K562 (cell line): ENCODE results near the gene CRADD. TPM values are rescaled to one million over a fixed set of nuclear protein-coding genes. Genes with fewer than 3 reads are reported as not detected.

ENCODE experiments used
- ATAC-seq: fragments of 200-7000 bp; cut with Tn5 transposase; 3 replicates; pipeline ENCODE4 v1.9.1; 2020; ENCODE audit warnings: moderate library complexity
- BruUV-seq: library from RNA; stranded (reverse); fragments of 400-500 nt; replicated peaks from 2 replicates; lab custom pipeline; 2021; lab: Mats Ljungman, UMichigan
- CTCF ChIA-PET: fragments of 300-600 bp; formaldehyde crosslinking; extraction: SDS; loops from one replicate; lab custom pipeline; 2021; ENCODE audit warnings: low intra/inter-chr PET ratio; lab: Yijun Ruan, JAX
- POLR2A ChIA-PET: fragments of 300-600, 350-650 bp; sonication (Branson Sonifier 250); formaldehyde crosslinking; extraction: SDS; loops from one replicate; lab custom pipeline; 2021; ENCODE audit warnings: antibody characterized with exemption, inconsistent platforms; lab: Yijun Ruan, JAX
- DNase-seq, 4 experiments: peaks; one replicate each; pipeline versions ENCODE4 v3.0.0 to v3.0.0-alpha.2; 2011 to 2018; ENCODE audit warnings: low spot score in 3 of 4, mixed read lengths in 3 of 4; ENCODE audit errors: extremely low read depth in 1 of 4
- FAIRE-seq: peaks from 2 replicates; lab custom pipeline; 2011; peaks lifted over from hg19 to GRCh38; lab: Jason Lieb, UNC
- H2AFZ ChIP-seq: 2 replicates; pipeline ENCODE4 v1.6.0; 2011; ENCODE audit warnings: low read depth, low read length, control low read depth, inconsistent platforms
- H3K27ac ChIP-seq: fragments of 200-600 bp; 3 replicates; pipeline ENCODE4 v1.8.0; 2011; ENCODE audit warnings: low read depth, mild to moderate bottlenecking, control low read depth, inconsistent platforms, low read length, moderate library complexity, mixed read lengths; ENCODE audit errors: extremely low read depth
- H3K27me3 ChIP-seq, 2 experiments: fragments of 300-600 bp in 1 of 2; 2 replicates in 1 of 2; 3 replicates in 1 of 2; pipeline versions ENCODE4 v1.6.0 to v1.8.0; 2011; ENCODE audit warnings: inconsistent platforms in 2 of 2, low read length in 2 of 2, mild to moderate bottlenecking in 1 of 2, mixed read lengths in 1 of 2, moderate library complexity in 1 of 2; ENCODE audit not compliant: control insufficient read depth in 2 of 2, insufficient read depth in 2 of 2
- H3K36me3 ChIP-seq: fragments of 300-600 bp; 3 replicates; pipeline ENCODE4 v1.8.0; 2011; ENCODE audit warnings: mild to moderate bottlenecking, low read length, inconsistent platforms; ENCODE audit not compliant: control insufficient read depth, insufficient read depth
- H3K4me1 ChIP-seq, 2 experiments: fragments of 200-600 bp in 1 of 2; replicated peaks in 1 of 2; 2 replicates in 1 of 2; 3 replicates in 1 of 2; pipeline versions ENCODE4 v1.5.1 to v1.8.0; 2011; ENCODE audit warnings: inconsistent platforms in 2 of 2, low read length in 2 of 2, mild to moderate bottlenecking in 1 of 2, mixed read lengths in 1 of 2, moderate library complexity in 1 of 2; ENCODE audit not compliant: control insufficient read depth in 2 of 2, insufficient read depth in 2 of 2
- H3K4me2 ChIP-seq: 2 replicates; pipeline ENCODE4 v1.6.1; 2011; ENCODE audit warnings: low read length, control low read depth, inconsistent platforms, mixed read lengths; ENCODE audit not compliant: insufficient read depth
- H3K4me3 ChIP-seq: fragments of 200-600 bp; sonication (generic), shearing (Covaris generic); 2 replicates; pipeline ENCODE4 v1.5.1; 2016; ENCODE audit warnings: control low read depth, inconsistent platforms
- H3K79me2 ChIP-seq: fragments of 200-600 bp; 3 replicates; pipeline ENCODE4 v1.8.0; 2011; ENCODE audit warnings: low read length, inconsistent platforms; ENCODE audit not compliant: control insufficient read depth, insufficient read depth
- H3K9ac ChIP-seq, 2 experiments: 2 replicates each; pipeline versions ENCODE4 v1.6.0 to v1.6.1; 2011; ENCODE audit warnings: low read depth in 2 of 2, low read length in 2 of 2, control low read depth in 1 of 2, inconsistent platforms in 1 of 2, mild to moderate bottlenecking in 1 of 2, mixed read lengths in 1 of 2; ENCODE audit not compliant: insufficient read depth in 1 of 2
- H3K9me1 ChIP-seq: one replicate; pipeline ENCODE4 v1.6.0; 2011; ENCODE audit warnings: inconsistent platforms, mild to moderate bottlenecking, low read length, moderate library complexity; ENCODE audit not compliant: control insufficient read depth, insufficient read depth
- H3K9me3 ChIP-seq: replicated peaks from 2 replicates; pipeline ENCODE4 v1.5.1; 2011; ENCODE audit warnings: low read depth, low read length, inconsistent platforms; ENCODE audit not compliant: control insufficient read depth, insufficient read depth
- H4K20me1 ChIP-seq: replicated peaks from 2 replicates; pipeline ENCODE4 v1.6.1; 2011; ENCODE audit warnings: low read length, inconsistent platforms, mixed read lengths; ENCODE audit not compliant: control insufficient read depth, insufficient read depth
- MEIS2 ChIP-seq: fragments of 450-650 bp; IDR thresholded peaks from 2 replicates; pipeline ENCODE4 v1.6.1; 2014; ENCODE audit warnings: mild to moderate bottlenecking; ENCODE audit not compliant: partially characterized antibody
- ZKSCAN8 ChIP-seq: fragments of 200-800 bp; sonication (Bioruptor generic); IDR thresholded peaks from 2 replicates; pipeline ENCODE4 v1.6.1; 2016; ENCODE audit warnings: missing genetic modification characterization, missing compliant biosample characterization
- in situ Hi-C: fragments of 300-500 bp; cut with MboI; formaldehyde crosslinking; loops from 4 replicates; pipeline ENCODE4 v1.15.0; 2018; ENCODE audit warnings: inconsistent platforms, mixed read lengths
- intact Hi-C: fragments of 100-400 bp; cut with micrococcal nuclease; formaldehyde crosslinking; loops from 2 replicates; pipeline ENCODE4 v1.14.2; 2022
- polyA plus RNA-seq, 8 experiments: library from polyadenylated mRNA; depleted of rRNA in 4 of 8; stranded (reverse) in 5 of 8; unstranded in 3 of 8; fragments of >200 nt; fragmentation: Nextera tagmentation in 2 of 8; fragmentation: Illumina TruSeq in 1 of 8; extraction: Ambion mirVana in 2 of 8; extraction: Trizol in 1 of 8; gene quantifications; 2 replicates each; pipeline versions ENCODE4 v1.2.1 to v1.2.3, GENCODE V29; 2011 to 2014; ENCODE audit warnings: inconsistent platforms in 1 of 8, missing spikeins in 1 of 8
- total RNA-seq, 7 experiments: library from RNA; depleted of rRNA in 6 of 7; stranded (reverse); fragments of >200 nt in 6 of 7; fragmentation: Illumina TruSeq in 2 of 7; extraction: Trizol in 2 of 7; gene quantifications; 2 replicates each; pipeline versions ENCODE4 v1.2.1 to v1.2.3, GENCODE V29; 2011 to 2021; ENCODE audit warnings: low replicate concordance in 1 of 7
- TF ChIP-seq, protein P1 (sequence below): fragments of 450-650 bp; IDR thresholded peaks from 2 replicates; pipeline ENCODE4 v1.6.1; 2016
- TF ChIP-seq, protein P2 (sequence below): fragments of 200-800 bp; sonication (Bioruptor generic); IDR thresholded peaks from 2 replicates; pipeline ENCODE4 v1.6.1; 2017; ENCODE audit warnings: missing genetic modification characterization, missing compliant biosample characterization
- TF ChIP-seq, protein P3 (sequence below), 2 experiments: IDR thresholded peaks in 1 of 2; conservative IDR thresholded peaks in 1 of 2; 2 replicates each; pipeline ENCODE4 v1.6.1; 2016; ENCODE audit warnings: low read depth in 2 of 2, mild to moderate bottlenecking in 1 of 2, missing compliant biosample characterization in 1 of 2, missing genetic modification characterization in 1 of 2, moderate library complexity in 1 of 2
- TF ChIP-seq, protein P4 (sequence below): fragments of 250-450 bp; sonication (Bioruptor Pico); IDR thresholded peaks from 2 replicates; pipeline ENCODE4 v1.8.0; 2021; ENCODE audit warnings: borderline replicate concordance, mild to moderate bottlenecking, moderate library complexity; ENCODE audit not compliant: poor library complexity, severe bottlenecking

CRADD gene
- total and polyA plus RNA-seq, 9 of the 15 experiments (the other 6 are each of a cell fraction or from before 2014, with no cell fraction given): 20.5 to 41.1 (median 25.9) TPM

DNA sequence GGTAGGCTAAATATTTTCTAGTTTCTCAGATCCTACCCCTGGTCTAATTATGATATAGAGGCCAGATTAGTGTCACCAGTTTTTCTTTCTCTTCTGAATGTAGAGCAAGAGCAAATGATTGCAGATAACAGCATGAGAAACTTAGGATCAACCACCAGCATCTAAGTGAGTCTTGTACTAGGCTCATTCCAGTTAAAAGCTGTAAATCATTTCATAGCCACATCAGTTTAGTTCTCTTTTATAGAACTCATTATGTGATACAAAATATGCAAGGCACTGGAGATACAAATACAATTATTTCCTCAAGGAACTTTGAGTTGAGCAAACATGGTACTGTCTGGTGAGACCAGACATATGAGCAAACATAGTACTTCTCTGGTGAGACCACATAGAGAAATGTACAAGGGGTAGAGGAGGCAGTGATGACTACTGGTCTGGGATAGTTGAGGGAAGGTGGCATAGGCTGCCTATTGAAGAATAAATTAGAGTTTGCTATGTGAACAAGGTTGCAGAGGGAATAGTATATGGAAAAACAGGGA lies 59.5 kb downstream of the CRADD start:
- Histone ChIP-seq H4K20me1 (no peaks in the 10 kb centered on the region), H2AFZ (no peak overlapping the region), H3K9ac (no peak overlapping the region)
- no peak for DNase-seq
- CTCF ChIA-PET: no interaction called here
- TF ChIP-seq, protein P1, sequence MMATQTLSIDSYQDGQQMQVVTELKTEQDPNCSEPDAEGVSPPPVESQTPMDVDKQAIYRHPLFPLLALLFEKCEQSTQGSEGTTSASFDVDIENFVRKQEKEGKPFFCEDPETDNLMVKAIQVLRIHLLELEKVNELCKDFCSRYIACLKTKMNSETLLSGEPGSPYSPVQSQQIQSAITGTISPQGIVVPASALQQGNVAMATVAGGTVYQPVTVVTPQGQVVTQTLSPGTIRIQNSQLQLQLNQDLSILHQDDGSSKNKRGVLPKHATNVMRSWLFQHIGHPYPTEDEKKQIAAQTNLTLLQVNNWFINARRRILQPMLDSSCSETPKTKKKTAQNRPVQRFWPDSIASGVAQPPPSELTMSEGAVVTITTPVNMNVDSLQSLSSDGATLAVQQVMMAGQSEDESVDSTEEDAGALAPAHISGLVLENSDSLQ: peak; percentile 59
- TF ChIP-seq, protein P2, sequence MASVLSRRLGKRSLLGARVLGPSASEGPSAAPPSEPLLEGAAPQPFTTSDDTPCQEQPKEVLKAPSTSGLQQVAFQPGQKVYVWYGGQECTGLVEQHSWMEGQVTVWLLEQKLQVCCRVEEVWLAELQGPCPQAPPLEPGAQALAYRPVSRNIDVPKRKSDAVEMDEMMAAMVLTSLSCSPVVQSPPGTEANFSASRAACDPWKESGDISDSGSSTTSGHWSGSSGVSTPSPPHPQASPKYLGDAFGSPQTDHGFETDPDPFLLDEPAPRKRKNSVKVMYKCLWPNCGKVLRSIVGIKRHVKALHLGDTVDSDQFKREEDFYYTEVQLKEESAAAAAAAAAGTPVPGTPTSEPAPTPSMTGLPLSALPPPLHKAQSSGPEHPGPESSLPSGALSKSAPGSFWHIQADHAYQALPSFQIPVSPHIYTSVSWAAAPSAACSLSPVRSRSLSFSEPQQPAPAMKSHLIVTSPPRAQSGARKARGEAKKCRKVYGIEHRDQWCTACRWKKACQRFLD (CRISPR knock-in tag): 0 out of 2 replicates have a peak, but pooled peaks have one; percentile 35
- no peak for TF ChIP-seq ZKSCAN8 (CRISPR knock-in tag)
- TF ChIP-seq, protein P3, sequence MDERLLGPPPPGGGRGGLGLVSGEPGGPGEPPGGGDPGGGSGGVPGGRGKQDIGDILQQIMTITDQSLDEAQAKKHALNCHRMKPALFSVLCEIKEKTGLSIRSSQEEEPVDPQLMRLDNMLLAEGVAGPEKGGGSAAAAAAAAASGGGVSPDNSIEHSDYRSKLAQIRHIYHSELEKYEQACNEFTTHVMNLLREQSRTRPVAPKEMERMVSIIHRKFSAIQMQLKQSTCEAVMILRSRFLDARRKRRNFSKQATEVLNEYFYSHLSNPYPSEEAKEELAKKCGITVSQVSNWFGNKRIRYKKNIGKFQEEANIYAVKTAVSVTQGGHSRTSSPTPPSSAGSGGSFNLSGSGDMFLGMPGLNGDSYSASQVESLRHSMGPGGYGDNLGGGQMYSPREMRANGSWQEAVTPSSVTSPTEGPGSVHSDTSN (CRISPR knock-in tag; IDR thresholded peaks at IDR 0.05; ENCODE audit: low read depth): no peak
- TF ChIP-seq, protein P3 (tag; conservative IDR thresholded peaks at IDR 0.05; ENCODE audit: low read depth): peak; percentile 68
- TF ChIP-seq, protein P4, sequence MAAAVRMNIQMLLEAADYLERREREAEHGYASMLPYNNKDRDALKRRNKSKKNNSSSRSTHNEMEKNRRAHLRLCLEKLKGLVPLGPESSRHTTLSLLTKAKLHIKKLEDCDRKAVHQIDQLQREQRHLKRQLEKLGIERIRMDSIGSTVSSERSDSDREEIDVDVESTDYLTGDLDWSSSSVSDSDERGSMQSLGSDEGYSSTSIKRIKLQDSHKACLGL (CRISPR knock-in tag): no peak
- TF ChIP-seq MEIS2: peak; percentile 72
- TF ChIP-seq, all 486 proteins: peak for 4
- in situ Hi-C loops (no loop called here), intact Hi-C loops (no loop called here)
- H3K4me2 ChIP-seq: no peak overlapping the region
- peaks cover 6 to 24% of the 10 kb centered on the region in 2 experiments; a peak in 4 of 5 replicates for H3K4me1 ChIP-seq
- H3K36me3 ChIP-seq: no peaks in the 10 kb centered on the region
- no peaks in the 10 kb centered on the region; the same call in 1 of the 2 replicates for H3K9me3 ChIP-seq
- no TSS peak for BruUV-seq
- no peaks in the 10 kb centered on the region for H3K27me3 ChIP-seq
- POLR2A ChIA-PET: interaction anchor here (0.7 to 1.8 kb wide), 4 partner anchors 8 to 46 kb away, joined by 3 to 6 read pairs (median 5); no protein-coding TSS in a partner anchor
- H3K79me2 ChIP-seq: peaks cover 45% of the 10 kb centered on the region
- no peak overlapping the region; the same call in 2 of the 3 replicates for H3K27ac ChIP-seq
- FAIRE-seq (no peak), ATAC-seq (no peak)
- H3K9me1 ChIP-seq: no peaks in the 10 kb centered on the region
- no peak overlapping the region for H3K4me3 ChIP-seq
